Osteoblast (primary cell): ENCODE measurements around the gene CCDC154. TPM values are rescaled to one million over a fixed set of nuclear protein-coding genes. Genes with fewer than 3 reads are reported as not detected.

Experiments used
- DNase-seq: peaks from one replicate; pipeline ENCODE4 v3.0.0; 2011; ENCODE audit warnings: low spot score, mixed read lengths; ENCODE audit not compliant: insufficient read length; ENCODE audit errors: missing footprints
- H2AFZ ChIP-seq: 2 replicates; pipeline ENCODE4 v1.6.0; 2011; ENCODE audit warnings: mild to moderate bottlenecking, low read length
- H3K27ac ChIP-seq: 2 replicates; pipeline ENCODE4 v1.5.1; 2011; ENCODE audit warnings: mild to moderate bottlenecking, low read depth, low read length, moderate library complexity
- H3K27me3 ChIP-seq: 2 replicates; pipeline ENCODE4 v1.6.0; 2012; ENCODE audit warnings: mild to moderate bottlenecking, control low read depth, inconsistent platforms, low read length, moderate library complexity; ENCODE audit not compliant: insufficient read depth
- H3K36me3 ChIP-seq: 2 replicates; pipeline ENCODE4 v1.5.1; 2011; ENCODE audit warnings: mild to moderate bottlenecking, low read length, control low read depth, moderate library complexity; ENCODE audit not compliant: insufficient read depth
- H3K4me1 ChIP-seq: 2 replicates; pipeline ENCODE4 v1.5.1; 2011; ENCODE audit warnings: mild to moderate bottlenecking, low read length, control low read depth, moderate library complexity; ENCODE audit not compliant: insufficient read depth
- H3K4me2 ChIP-seq: 2 replicates; pipeline ENCODE4 v1.6.0; 2011; ENCODE audit warnings: mild to moderate bottlenecking, low read length; ENCODE audit not compliant: insufficient read depth
- H3K4me3 ChIP-seq: fragments of 200-600 bp; sonication (generic); 3 replicates; pipeline ENCODE4 v1.5.1; 2012; ENCODE audit warnings: mild to moderate bottlenecking, low read length, inconsistent platforms; ENCODE audit not compliant: insufficient read depth
- H3K79me2 ChIP-seq: 2 replicates; pipeline ENCODE4 v1.6.0; 2012; ENCODE audit warnings: mild to moderate bottlenecking, low read length, control low read depth, inconsistent platforms; ENCODE audit not compliant: insufficient read depth
- H3K9me3 ChIP-seq: 2 replicates; pipeline ENCODE4 v1.5.1; 2011; ENCODE audit warnings: low read depth, low read length, control low read depth
- H4K20me1 ChIP-seq: 2 replicates; pipeline ENCODE4 v1.6.0; 2012; ENCODE audit warnings: mild to moderate bottlenecking, low read length, control low read depth; ENCODE audit not compliant: insufficient read depth
- total RNA-seq: library from RNA; depleted of rRNA; stranded (reverse); fragments of >200 nt; gene quantifications from 2 replicates; pipeline ENCODE4 v1.2.3, GENCODE V29; 2012
- TF ChIP-seq, protein P1 (sequence below): IDR thresholded peaks from 2 replicates; pipeline ENCODE4 v1.5.1; 2011; ENCODE audit warnings: mild to moderate bottlenecking, low read depth, low read length, moderate library complexity; ENCODE audit errors: extremely low read depth

The CCDC154 gene
- total RNA-seq, 1 donor: 0.36 TPM

GRCh38 chr16:1385232-1385631, 59.1 kb downstream of the CCDC154 start:
- H3K27ac ChIP-seq: no peak overlapping the region
- peaks cover 1% of the 10 kb centered on the region for H3K36me3 ChIP-seq
- no peaks in the 10 kb centered on the region for H3K9me3 ChIP-seq
- H3K4me1 ChIP-seq: no peaks in the 10 kb centered on the region
- H3K79me2 ChIP-seq: no peaks in the 10 kb centered on the region
- no peak overlapping the region for H3K4me3 ChIP-seq
- H3K4me2 ChIP-seq: no peak overlapping the region
- DNase-seq: no peak
- no peak overlapping the region for H2AFZ ChIP-seq
- H4K20me1 ChIP-seq: no peaks in the 10 kb centered on the region
- no peaks in the 10 kb centered on the region for H3K27me3 ChIP-seq
- TF ChIP-seq, protein P1, sequence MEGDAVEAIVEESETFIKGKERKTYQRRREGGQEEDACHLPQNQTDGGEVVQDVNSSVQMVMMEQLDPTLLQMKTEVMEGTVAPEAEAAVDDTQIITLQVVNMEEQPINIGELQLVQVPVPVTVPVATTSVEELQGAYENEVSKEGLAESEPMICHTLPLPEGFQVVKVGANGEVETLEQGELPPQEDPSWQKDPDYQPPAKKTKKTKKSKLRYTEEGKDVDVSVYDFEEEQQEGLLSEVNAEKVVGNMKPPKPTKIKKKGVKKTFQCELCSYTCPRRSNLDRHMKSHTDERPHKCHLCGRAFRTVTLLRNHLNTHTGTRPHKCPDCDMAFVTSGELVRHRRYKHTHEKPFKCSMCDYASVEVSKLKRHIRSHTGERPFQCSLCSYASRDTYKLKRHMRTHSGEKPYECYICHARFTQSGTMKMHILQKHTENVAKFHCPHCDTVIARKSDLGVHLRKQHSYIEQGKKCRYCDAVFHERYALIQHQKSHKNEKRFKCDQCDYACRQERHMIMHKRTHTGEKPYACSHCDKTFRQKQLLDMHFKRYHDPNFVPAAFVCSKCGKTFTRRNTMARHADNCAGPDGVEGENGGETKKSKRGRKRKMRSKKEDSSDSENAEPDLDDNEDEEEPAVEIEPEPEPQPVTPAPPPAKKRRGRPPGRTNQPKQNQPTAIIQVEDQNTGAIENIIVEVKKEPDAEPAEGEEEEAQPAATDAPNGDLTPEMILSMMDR: no peak

Other genes with a start within 250 kb of the CCDC154 start
- not detected in 2 replicates for gene TPSG1, start 219.3 kb downstream of the CCDC154 start, total RNA-seq
- gene TPSB2, start 214.4 kb downstream of the CCDC154 start, total RNA-seq: not detected in 2 replicates
- gene TPSAB1, start 203.9 kb downstream of the CCDC154 start, total RNA-seq: not detected in 2 replicates
- gene TPSD1, start 188.5 kb downstream of the CCDC154 start, total RNA-seq: not detected in 2 replicates
- gene UBE2I, start 134.9 kb downstream of the CCDC154 start, total RNA-seq: 37.1 and 49.2 TPM in 2 replicates
- under 0.01 and 0.29 TPM in 2 replicates for gene BAIAP3, start 110.9 kb downstream of the CCDC154 start, total RNA-seq
- gene TSR3, start 92.7 kb downstream of the CCDC154 start, total RNA-seq: 53.6 and 57.8 TPM in 2 replicates
- gene GNPTG, start 92.6 kb downstream of the CCDC154 start, total RNA-seq: 67.8 and 69.1 TPM in 2 replicates
- 10.1 and 12.7 TPM in 2 replicates for gene UNKL, start 29.9 kb downstream of the CCDC154 start, total RNA-seq
- 7.6 and 8.3 TPM in 2 replicates for gene UQCC4, start 23.8 kb downstream of the CCDC154 start, total RNA-seq
- not detected in 2 replicates for gene PERCC1, start 13.5 kb downstream of the CCDC154 start, total RNA-seq
- gene CLCN7, start 30.5 kb upstream of the CCDC154 start, total RNA-seq: 161 and 187 TPM in 2 replicates
- not detected in 2 replicates for gene PTX4, start 44.4 kb upstream of the CCDC154 start, total RNA-seq
- 12.4 and 18.1 TPM in 2 replicates for gene TELO2, start 48.8 kb upstream of the CCDC154 start, total RNA-seq
- gene TMEM204, start 89.1 kb upstream of the CCDC154 start, total RNA-seq: 7.7 and 8.3 TPM in 2 replicates
- gene IFT140, start 167.5 kb upstream of the CCDC154 start, total RNA-seq: 37.1 and 38.0 TPM in 2 replicates
- gene CRAMP1, start 167.8 kb upstream of the CCDC154 start, total RNA-seq: 9.7 and 11.2 TPM in 2 replicates
- 22.8 and 26.2 TPM in 2 replicates for gene JPT2, start 233.7 kb upstream of the CCDC154 start, total RNA-seq